NB4 (cell line): Measurements from ENCODE around the gene SHF.

Experiments used
- MAX ChIP-seq: IDR thresholded peaks from 2 replicates; pipeline ENCODE4 v1.6.1; 2011; ENCODE audit warnings: low read depth, low read length
- MYC ChIP-seq: IDR thresholded peaks from 2 replicates; pipeline ENCODE4 v1.6.1; 2011; ENCODE audit warnings: low read depth, low read length
- POLR2A ChIP-seq: IDR thresholded peaks from 2 replicates; pipeline ENCODE4 v1.6.1; 2011; ENCODE audit warnings: mild to moderate bottlenecking; ENCODE audit not compliant: insufficient read length; ENCODE audit errors: extremely low read depth
- TF ChIP-seq, protein P1 (sequence below): IDR thresholded peaks from one replicate; pipeline ENCODE4 v1.5.1; 2012; ENCODE audit warnings: low read depth, low read length

DNA sequence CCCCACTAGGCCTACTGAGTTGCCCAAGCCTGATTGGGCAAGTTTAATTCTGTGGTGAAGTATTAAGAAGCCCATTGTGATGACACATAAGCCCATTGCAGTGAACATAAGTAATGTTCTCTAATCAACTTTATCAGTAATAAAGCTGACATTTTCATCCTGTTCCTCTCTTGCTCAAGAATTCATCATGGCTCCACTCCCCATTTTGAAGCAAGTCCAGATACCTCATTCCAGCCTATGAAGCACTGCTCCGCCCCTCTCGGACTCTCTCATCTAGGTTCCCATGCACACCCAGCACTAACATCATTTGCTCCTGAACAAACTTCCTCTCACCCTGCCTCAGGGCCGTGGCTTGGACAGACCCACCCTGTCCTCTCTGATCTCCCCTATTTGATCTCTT, 10.5 kb downstream of the SHF start:
- TF ChIP-seq POLR2A (no peak), MYC (no peak), MAX (no peak)
- TF ChIP-seq, protein P1, sequence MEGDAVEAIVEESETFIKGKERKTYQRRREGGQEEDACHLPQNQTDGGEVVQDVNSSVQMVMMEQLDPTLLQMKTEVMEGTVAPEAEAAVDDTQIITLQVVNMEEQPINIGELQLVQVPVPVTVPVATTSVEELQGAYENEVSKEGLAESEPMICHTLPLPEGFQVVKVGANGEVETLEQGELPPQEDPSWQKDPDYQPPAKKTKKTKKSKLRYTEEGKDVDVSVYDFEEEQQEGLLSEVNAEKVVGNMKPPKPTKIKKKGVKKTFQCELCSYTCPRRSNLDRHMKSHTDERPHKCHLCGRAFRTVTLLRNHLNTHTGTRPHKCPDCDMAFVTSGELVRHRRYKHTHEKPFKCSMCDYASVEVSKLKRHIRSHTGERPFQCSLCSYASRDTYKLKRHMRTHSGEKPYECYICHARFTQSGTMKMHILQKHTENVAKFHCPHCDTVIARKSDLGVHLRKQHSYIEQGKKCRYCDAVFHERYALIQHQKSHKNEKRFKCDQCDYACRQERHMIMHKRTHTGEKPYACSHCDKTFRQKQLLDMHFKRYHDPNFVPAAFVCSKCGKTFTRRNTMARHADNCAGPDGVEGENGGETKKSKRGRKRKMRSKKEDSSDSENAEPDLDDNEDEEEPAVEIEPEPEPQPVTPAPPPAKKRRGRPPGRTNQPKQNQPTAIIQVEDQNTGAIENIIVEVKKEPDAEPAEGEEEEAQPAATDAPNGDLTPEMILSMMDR, result no peak
